Activated CD4-positive, CD25-positive, alpha-beta regulatory T cell treated with anti-CD3 and anti-CD28 coated beads, Interleukin-2, amount 50 U/mL, for 72 hours (primary cell): ENCODE measurements around the gene SND1.

Experiments used
- DNase-seq: peaks from one replicate; pipeline ENCODE4 v3.0.0; 2021

Gene SND1

DNA sequence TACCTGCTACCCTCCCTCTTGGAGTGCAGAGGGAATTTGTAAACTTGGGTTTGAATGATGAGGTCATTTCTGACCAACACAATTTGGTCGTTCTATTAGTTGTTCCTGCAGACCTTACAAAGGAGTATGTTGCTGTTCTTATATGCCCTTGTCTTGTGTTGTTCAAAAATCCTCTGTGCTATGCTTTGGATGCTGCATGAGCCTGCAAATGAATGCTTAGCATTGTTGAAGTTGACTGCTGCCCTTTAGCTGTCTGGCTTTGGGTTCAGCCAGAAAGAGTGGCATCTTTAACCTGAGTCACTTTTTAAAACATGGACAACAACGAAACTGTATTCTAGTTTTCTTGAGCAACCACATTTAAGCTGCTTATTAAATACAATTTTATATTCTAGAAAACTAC lies 80.3 kb downstream of the SND1 start:
- no peak for DNase-seq

DNA sequence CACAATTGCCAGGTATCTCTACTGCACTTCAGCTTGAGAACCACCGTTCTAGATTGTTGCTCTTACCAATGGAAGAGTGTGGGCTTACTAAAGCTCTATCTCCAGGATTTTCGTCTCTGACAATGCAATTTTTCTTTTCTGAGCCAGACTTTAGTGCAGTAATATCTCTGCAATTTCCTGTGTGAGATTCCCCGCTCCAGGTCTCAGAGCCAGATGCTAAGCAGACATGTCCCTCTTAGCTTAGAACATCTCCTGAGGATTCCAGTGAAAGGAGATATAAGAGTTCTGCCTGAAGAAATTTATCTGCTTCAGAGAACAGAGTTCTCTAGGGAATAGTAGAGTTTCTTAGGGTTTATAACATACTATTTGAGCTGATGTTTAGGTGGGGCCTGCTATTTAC lies 82.0 kb downstream of the SND1 start:
- no peak for DNase-seq

DNA sequence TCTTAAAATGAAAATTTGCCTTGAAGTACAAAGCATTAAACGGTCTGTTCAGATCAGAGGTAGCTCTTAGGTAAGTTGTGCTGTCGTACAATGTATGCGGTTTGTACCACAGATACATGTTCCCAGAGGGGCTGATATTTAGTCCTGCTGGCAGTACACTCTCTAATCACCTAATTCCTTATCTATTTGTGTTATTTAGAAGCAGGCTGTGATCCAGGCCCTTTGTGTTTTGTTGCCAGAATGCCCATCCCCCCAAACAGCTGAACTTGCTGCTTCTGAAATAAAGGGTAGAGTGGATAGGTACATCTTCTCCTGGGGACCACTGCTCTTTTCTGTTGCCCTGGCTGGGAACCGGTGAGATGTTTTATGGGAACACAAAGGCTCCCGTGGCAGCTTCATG lies 84.5 kb downstream of the SND1 start:
- DNase-seq: no peak

DNA sequence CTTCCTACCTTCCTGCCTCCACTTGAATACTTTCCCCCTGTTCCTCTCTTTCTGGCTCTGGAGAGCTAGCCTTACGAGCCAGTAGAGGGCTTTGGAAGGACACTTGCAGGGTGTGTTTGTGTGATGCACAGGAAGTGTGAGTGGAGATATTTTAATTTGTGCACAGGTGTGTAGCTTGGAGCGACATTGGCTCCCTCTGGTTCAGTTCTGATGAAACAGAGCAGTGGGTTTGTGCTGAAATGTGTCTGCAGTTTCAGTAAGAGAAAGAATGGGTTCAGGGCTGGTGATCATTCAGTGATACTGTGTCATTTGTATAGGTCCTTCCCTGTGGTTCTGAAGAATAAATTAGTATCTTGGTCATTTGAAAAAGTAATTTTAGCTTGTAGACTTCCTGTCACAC lies 86.9 kb downstream of the SND1 start:
- no peak for DNase-seq

DNA sequence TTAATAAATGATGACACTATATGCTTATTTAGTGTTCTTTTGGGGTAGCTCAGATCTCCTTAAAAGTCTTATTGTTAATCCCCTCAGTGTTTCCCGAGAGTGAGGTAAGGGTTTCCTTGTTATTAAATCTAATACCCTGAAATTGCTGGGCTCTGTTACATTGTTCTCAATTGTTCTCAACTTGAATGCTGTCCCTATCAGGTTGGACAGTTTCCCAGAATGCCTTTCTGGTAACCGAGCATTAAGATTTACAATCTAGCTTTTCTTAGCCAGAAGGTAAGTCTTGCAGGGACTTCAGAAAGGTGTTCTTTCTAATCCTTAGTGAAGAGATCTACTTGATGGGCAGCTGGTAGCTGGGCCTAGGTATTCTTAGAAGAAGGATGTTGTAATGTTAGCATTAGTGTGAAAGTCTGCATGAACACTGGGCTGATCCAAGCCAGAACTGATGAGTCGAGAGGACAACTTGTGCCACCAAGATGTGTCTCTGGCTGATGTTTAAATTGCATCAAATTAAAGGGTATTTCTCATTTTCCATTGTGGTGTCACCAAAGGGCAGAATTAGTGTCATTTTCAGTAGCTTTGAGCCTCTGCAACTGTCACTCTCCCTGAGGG lies 89.9 kb downstream of the SND1 start:
- no peak for DNase-seq

DNA sequence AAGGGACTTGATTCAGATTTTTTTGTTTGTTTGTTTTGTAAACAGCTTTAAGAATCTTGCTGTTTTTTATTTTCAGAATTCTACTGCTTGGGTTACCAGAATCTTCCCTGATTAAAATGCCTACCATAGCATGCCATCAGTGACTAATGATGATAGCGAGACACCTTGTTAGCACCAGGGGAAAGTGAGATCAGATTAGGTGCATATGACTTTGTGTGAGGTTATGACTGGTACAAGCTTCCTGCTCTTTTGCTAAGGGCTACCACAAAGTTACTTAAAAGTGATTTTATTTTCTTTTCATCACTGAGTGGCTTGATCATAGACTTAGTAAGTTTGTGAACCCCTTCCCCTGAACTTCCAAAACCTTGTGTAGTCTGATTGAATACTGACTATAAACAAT lies 93.5 kb downstream of the SND1 start:
- no peak for DNase-seq

DNA sequence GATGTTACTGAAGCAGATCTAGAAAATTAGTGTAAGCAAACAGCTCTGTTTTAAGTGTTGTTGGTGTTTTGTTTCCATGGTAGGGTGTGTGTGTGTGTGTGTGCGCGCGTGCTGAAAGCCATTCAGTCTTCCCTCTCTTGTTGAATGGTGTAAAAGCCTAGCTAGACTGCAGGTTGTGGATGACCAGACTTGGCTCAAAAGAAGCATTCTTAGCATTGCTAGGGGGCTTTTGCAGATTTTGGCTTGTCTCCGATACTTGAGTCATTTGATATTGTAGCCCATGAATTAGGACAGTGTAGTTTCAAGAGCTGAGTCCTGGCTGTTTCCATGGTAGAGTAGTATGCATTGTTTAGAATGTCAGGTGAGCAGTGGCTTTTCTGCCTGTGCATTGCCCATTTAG lies 99.1 kb downstream of the SND1 start:
- DNase-seq: no peak

DNA sequence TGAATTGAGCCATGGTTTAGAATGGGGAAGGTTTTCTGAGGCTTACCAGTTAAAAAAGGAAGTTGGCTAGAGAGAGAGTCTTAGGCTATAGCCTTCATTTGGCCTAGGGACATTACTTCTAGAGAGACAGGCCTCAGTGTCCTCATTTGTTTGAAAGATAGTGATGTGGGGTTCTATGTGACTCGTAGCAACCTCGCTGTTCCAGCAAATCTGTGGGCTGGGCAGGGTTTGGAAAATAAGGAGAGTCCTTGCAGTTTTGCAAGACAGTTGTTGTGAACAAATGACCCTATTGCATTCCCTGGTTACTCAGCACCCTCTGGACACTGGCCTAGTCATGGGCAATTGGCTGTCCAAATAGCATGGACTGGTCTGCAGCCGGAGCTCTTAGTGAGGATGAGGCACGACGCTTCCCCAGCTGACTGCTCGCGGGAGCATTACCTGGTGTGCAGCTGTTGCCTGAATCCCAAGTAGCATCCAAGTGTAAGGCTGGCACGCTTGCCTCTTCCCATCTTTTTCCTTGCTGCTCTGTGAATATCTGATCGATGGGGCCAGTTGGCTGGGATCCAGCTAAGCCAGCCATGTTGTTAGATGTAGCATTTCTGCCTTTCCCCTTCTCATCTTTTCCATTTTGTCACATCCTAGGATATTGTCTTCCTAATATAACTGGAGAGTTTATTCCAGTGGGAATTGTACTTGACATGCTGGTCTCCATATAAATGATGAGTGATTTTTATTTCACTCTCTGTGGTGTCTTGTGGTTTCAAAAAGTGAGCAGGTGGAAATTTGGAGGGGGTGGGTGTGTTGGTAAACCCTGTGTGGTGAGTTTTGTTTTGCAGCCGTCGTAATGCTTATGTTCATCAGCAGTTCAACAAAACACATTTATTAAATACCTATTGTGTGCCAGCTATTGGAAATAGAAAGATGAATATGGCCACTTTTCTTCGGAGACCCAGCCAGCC lies 99.8 kb downstream of the SND1 start:
- no peak for DNase-seq

DNA sequence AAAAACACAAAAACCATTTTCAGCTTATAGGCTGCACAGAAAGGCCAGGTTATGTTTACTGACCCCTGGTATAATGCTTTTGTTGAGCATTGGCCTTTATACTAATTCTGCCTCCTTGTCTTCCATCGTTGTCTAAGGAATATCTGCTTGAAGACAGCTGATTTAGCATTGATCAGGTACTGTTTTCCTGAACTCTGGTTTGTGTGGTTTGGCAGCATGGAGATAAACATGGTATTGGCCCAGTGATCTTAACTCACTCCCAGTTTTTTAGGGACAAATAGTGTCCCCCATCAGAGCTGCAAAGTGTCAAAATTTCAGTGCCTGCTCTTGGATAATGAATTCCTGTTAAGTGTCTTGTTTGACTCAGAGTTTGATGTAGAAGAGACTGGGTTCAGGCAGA lies 100.8 kb downstream of the SND1 start:
- no peak for DNase-seq

DNA sequence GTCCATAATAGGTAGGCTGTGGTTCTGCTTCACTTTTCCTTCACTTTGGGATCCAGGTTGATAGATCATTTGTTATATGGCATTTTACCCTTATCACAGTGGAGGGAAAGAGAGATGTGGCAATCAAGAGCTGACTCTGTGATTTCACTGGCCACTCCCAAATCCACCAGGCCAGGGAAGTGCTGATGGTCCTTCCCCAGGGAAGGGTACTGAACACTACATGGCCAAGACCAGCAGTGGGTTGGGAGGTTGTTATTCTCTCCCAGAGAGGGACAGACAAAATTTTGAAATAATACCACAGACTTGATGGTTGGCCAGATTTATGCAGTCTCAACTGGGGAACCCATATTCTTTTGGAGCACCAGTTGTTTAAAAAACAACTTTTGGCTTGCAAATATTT lies 102.5 kb downstream of the SND1 start:
- DNase-seq: no peak

DNA sequence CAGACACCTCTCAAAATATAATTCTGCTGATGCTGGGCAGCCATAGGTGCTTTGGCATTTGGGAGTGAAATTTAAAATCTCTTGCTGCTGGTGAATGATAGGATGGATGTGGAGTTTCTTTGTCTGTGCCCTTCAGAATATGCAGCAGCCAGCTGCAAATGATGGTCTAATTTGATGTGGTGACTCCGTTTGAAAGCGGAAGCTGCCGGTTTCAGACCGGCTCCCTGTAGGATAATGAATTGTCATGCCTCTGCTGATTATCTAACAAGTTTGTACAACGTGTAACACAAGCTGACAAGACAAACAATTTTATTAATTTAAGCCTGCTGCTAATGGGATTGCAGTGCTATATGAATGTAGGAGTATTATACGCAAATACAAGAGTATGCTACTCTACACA lies 103.5 kb downstream of the SND1 start:
- DNase-seq: no peak

DNA sequence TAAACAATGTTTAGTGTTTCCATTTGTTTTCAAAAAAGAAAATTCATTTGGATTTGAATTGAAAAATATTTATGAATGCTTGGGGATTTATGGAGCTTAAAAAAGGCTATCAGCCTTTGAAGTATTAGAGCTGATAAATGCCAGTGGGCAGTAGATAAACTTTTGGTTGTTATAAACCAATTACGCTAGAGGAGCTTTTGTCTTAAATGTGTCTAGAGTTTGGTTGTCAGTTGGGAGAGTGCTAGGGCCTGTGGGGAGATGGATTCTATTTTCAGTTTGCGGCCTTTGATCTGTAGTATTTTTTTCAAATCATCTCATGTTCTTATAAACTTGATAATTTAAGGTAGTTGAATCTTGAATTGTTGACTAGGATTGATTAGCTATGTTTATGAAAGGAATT lies 104.0 kb downstream of the SND1 start:
- no peak for DNase-seq

DNA sequence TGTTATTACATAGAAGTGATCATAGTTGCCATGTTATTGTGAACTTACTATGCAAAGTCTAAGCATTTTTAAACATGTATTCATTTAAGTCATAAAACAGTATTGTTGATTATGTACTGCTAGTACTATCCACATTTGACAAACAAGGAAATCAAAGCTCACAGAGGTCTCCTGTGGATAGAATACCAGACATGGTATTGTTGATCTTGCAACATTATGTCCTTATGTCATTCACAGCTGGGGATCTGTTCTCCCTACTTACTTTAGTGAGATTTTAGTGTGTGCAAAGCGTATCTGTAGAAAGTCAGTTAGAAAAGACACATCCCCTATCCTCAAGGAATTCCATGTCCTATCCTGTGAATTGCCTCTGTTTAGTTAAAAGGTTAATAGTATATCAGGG lies 106.1 kb downstream of the SND1 start:
- no peak for DNase-seq

DNA sequence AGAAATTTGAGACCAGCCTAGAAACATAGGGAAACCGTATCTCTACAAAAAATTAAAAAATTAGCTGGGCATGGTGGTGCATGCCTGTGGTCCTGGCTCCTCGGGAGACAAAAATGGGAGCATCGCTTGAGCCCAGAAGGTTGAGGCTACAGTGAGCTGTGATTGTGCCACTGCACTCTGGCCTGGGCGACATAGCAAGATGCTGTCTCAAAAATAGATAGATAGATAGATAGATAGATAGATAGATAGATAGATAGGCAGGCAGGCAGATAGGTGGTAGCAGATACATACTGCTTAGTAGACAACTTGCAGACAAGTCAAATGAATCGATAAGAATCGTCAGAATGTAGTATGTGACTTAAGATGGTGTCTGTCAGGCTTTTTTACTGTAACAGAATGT lies 106.9 kb downstream of the SND1 start:
- no peak for DNase-seq

DNA sequence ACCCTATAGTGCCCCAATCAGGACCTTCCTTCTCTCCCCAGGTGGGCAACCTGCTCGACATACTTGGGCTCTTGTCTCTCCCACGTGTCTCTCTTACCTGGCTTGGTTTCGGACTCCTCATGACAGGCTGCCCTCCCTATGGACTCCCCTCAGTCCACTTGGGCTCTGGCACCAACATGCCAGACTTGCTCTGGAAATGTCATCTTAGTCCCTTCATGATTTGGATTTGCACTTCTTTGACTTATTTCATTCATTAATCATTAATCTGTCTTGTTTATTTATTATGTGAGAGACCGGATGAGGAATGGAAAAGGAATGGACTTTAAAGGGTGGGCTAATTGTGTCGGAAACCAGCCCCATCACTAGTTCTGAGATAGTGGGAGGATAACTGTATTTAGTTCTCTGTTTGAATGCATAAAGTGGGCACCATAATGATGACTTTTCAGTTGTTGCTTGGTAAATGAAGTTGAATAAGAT lies 108.0 kb downstream of the SND1 start:
- DNase-seq: no peak

DNA sequence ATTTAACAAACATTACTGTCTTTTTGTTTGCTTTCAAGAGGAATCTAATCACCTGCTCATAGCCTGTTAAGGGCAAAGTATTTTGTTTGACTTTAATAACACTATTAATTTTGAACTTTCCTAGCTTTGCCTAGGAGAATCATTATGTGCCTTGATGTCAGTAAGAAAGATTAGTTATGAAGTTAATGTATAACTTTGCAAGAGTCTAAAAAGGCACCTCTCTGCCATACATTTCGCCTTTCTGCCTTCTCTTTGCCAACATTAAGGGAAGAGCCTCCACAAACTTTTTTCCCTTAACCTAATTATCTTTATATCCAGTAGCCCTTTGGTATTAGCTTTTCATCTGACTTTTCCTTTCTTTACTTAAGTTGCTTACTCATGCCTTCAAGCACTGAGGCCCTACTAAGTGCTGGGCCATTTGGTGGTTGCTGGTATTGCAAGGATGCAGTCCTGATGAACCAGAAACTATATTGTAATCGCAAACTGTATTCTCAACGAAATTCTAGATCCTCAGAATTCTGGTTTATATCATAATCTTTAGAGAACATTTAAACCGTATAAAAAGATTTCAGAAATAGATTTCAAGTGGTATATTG lies 108.5 kb downstream of the SND1 start:
- DNase-seq: no peak

DNA sequence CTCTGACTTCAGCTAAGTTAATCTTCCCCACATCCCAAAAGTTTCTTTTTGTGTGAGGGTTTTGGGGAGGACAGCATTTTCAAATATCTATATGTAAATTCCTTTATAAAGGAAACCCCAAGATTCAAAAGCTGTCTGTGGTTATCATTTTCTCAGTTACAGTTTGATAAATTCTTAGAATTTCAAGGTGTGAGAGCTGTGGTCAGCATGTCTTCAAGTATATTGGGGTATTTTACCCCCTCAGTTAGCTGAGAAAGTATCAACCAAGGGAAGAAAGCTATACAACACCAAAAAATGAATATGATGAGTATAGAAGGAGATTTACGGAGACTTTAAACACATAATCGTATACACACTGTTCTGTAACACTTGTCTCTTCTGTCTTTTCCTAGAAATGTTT lies 109.2 kb downstream of the SND1 start:
- no peak for DNase-seq

DNA sequence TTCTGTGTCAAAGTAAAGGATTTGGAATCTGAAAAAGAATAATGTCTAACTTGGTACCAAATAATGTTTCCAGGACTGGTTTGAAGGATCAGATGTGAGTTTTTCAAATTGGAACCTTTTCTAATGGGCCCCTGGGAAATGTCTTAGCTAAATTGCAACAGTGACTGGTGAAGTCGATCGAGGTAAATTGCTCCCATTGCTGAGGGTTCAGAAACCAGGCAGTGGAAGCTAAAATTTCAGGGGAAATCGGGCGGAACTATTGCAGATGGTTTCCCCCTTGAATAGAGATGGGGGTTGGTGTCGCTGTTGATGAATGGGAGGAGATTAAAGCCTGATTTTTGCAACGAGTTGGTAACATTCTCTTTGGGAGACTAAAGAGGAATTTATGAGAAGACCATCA lies 112.7 kb downstream of the SND1 start:
- no peak for DNase-seq

DNA sequence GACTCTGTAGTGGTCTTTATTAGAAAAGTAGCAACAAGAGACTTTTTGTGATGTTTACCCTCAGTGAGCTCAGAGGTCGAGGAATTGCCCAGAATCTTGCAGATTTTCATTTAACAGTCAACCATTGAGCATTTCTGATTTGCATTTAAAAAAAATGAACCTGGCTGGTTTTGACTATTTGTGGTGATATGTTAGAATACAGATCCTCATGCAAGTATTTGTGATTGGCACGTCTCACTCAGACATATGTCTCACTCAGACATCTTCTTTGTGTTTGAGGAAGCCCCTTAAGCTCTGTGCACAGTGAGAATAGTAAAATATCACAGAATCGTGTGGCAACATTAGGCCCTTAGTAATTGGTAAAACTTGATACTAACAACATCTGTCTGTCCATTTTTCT lies 113.2 kb downstream of the SND1 start:
- DNase-seq: no peak

DNA sequence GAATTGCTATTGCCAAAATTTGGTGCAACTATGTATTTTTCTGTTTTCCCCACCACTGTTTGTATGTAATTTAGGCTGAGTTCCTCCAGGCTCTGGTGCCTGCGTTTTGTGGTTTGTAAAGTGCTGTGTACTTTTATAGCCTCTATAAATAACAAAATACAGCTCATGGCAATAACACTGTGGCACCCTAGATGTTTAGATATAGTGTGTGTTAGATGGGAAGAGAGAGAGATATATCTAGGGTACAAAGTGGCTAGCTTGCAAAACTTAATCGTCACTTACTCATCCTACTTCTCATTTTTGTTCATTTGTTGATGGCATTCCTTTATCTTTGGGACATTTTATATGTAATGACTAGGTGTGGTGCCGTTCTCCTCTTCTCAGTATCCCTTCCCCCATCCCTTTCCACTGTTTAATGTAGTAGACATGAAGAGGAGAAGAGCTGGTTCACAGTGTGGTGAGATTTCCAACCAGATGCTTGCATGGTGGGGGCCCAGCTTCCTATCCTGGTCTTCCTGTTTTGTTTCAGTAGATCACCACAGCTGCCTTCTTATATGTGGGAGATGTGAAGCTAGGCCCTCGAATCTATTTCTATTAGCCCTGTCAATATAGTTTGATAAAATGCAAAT lies 115.0 kb downstream of the SND1 start:
- DNase-seq: no peak

DNA sequence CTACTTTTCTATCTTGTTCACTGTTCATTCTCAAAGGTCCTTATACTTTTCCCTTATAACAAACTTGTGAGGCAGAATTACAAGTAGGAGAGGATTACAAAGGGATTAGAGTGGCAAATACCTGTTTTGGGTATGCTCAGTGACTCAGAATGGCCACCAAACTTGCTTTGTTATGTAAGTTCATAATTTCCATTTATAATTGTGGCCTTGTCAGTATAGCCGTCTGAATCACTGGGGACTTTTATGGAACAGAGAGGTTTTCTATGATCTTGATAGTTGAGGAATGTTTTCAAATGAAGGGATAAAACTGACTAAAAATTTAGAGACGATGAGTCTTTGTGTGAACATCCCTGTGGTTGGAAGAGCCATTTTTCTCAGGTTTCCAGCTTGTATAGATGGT lies 116.2 kb downstream of the SND1 start:
- DNase-seq: no peak

DNA sequence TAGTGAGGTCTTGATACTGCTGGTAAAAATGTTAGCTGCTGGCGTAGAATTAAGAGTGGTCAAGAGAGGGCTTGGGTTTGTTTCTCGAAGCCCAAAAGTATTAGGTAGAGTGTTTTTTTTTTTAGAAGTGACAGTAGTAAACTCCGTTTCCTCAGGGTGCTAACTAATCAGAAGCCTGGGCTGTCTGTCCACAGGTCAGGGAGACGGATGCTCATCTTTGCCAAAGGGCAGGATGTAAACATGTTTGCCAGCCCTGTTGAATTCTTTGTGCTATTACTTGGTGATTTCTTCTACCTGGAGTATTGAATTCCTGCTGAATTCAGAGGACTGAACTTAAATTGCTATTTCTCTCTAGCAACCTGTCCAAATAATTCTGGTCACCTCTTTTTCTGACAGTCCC lies 117.1 kb downstream of the SND1 start:
- DNase-seq: no peak

DNA sequence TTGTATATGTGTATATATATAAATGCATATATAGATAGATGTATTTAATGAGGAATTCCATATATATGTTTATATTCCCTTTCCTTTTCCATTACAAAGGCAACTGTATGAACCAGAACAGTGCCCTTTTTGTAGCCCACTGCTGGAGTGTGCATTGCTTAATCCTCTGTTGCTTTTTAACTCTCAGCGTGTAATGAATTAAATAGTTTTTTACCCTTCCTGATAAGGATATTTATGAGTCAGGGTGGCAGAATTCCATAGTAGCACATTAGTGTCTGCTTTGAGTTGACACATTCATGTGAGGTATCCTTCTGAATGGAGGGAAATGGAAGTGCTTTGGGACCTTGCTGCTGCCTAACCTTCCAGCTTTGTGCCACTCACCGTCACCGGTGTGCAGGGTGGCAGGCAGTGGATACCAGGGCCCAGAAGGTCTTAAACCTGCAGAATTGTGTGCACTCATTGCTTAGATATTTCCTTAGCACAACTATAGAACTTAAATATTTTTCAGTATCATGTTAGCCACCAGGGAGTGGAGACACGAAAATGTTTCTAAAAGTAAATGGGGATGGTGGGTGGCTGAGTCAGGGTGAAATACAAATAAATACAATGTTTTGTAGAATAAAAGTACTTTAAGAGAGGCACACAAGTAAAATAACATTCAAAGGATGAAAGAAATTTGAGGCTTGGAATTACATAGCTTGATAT lies 117.9 kb downstream of the SND1 start:
- DNase-seq: no peak
